GM10266 (cell line): ENCODE measurements around the gene ATP6V0A1.

Experiments
- DNase-seq: peaks from one replicate; pipeline ENCODE4 v3.0.0; 2012; ENCODE audit errors: extremely low spot score
- TF ChIP-seq, protein P1 (sequence below): IDR thresholded peaks from 2 replicates; pipeline ENCODE4 v1.5.1; 2012; ENCODE audit warnings: mild to moderate bottlenecking, low read depth; ENCODE audit not compliant: control insufficient read depth, insufficient read depth; ENCODE audit errors: missing control alignments

Gene ATP6V0A1

GRCh38 chr17:42530952-42531454 lies 72.3 kb downstream of the ATP6V0A1 start:
- DNase-seq = no peak
- TF ChIP-seq, protein P1, sequence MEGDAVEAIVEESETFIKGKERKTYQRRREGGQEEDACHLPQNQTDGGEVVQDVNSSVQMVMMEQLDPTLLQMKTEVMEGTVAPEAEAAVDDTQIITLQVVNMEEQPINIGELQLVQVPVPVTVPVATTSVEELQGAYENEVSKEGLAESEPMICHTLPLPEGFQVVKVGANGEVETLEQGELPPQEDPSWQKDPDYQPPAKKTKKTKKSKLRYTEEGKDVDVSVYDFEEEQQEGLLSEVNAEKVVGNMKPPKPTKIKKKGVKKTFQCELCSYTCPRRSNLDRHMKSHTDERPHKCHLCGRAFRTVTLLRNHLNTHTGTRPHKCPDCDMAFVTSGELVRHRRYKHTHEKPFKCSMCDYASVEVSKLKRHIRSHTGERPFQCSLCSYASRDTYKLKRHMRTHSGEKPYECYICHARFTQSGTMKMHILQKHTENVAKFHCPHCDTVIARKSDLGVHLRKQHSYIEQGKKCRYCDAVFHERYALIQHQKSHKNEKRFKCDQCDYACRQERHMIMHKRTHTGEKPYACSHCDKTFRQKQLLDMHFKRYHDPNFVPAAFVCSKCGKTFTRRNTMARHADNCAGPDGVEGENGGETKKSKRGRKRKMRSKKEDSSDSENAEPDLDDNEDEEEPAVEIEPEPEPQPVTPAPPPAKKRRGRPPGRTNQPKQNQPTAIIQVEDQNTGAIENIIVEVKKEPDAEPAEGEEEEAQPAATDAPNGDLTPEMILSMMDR = no peak

DNA sequence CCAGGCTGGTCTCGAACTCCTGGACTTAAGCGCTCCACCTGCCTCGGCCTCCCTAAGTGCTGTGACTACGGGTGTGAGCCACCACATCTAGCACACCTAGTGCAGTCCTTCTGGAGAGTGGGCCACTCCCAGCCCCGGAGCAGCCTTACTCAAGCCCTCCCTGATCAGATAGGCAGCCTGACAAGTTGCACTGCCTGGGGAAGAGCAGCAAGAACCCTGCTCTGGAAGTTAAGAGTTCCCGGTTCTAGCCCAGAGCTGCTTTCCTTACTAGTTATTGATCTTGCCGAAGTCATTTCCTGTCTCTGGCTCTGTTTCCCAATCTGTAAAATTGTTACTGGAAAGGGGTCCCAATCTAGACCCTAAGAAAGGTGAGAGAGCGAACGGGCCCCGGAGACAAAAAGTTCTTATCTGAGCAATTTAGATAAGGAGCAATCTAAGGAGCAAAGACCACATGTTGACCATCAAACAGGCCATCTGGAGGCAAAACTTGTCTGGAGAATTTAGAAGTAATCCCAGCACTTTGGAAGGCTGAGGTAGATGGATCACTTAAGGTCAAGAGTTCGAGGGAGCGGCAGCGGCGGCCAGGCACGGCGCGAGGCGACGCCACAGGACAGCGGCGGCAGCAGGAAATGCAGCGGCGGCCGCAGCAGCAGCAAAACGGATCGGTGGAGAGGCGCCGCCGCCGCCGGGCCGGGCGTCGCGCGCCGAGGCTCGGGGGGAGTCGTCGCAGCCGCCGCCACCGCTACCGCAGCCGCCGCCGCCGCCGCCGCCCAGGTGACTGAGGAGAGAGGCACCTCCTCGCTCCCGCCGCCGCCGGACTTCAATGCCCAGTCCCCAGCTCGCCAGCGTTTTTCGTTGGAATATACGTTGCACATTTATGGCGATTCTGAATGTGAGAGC lies 73.0 kb downstream of the ATP6V0A1 start:
- TF ChIP-seq, protein P1 = peak; percentile 62
- peak; percentile 67 for DNase-seq

DNA sequence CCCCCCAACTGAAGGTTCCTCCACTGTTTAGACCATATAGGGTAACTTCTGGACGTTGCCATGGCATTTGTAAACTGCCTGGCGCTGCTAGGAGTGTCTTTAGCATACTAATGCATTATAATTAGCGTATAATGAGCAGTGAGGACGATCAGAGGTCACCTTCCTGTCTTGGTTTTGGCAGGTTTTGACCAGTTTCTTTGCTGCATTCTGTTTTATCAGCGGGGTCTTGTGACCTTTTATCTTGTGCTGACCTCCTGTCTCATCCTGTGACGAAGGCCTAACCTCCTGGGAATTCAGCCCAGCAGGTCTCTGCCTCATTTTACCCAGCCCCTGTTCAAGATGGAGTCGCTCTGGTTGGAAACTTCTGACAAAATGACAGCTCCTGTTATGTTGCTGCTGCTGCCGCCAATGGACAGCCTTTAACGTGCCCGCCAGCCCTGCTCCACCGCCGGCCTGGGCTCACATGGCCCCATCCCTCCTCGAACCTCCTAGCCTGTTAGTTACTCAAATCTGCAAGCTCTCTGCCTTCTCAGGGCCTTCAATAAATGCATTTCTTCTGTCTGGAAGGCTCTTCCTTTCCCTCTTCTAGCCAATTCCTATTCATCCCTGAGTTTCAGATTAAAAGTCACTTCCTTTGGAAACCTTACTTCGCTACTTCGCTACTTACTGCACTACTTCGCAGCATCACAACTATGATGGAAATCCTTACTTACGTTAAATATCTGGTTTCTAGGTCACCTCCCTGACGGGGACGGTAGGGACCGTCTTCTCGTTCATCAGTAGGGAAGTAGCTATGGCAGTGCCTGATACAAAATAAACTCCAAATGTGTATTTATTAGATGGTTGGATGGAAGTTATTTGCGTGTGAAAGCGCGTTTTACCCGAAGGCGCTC lies 76.7 kb downstream of the ATP6V0A1 start:
- TF ChIP-seq, protein P1 = no peak
- DNase-seq = no peak

- TF ChIP-seq, protein P1 = no peak
- DNase-seq = peak; percentile 100
These were observed 77.3 kb downstream of the ATP6V0A1 start, which contains the start of gene NAGLU for GRCh38 chr17:42536048-42536371. Gene NAGLU, plus strand, starts transcription at chr17:42536241. Its CDS starts 32 bp downstream, at chr17:42536273.

GRCh38 chr17:42536372-42537155 lies 77.9 kb downstream of the ATP6V0A1 start:
- peak; percentile 95 for DNase-seq
- TF ChIP-seq, protein P1 = no peak

- TF ChIP-seq, protein P1 = no peak
- no peak for DNase-seq
These were observed 78.6 kb downstream of the ATP6V0A1 start for GRCh38 chr17:42537156-42537805.
